Retinal pigment epithelial cell (primary cell): ENCODE measurements around the gene DTD1.

Source experiments
- DNase-seq: peaks from one replicate; pipeline ENCODE4 v3.0.0-alpha.2; 2010; ENCODE audit warnings: low read depth
- H3K4me3 ChIP-seq: 2 replicates; pipeline ENCODE4 v1.5.1; 2011; ENCODE audit warnings: mild to moderate bottlenecking, low read length, control low read depth, moderate library complexity
- TF ChIP-seq, protein P1 (sequence below): conservative IDR thresholded peaks from 2 replicates; pipeline ENCODE4 v1.5.1; 2011; ENCODE audit warnings: low read depth, low read length, control low read depth, inconsistent platforms

The DTD1 gene, protein sequence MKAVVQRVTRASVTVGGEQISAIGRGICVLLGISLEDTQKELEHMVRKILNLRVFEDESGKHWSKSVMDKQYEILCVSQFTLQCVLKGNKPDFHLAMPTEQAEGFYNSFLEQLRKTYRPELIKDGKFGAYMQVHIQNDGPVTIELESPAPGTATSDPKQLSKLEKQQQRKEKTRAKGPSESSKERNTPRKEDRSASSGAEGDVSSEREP

DNA sequence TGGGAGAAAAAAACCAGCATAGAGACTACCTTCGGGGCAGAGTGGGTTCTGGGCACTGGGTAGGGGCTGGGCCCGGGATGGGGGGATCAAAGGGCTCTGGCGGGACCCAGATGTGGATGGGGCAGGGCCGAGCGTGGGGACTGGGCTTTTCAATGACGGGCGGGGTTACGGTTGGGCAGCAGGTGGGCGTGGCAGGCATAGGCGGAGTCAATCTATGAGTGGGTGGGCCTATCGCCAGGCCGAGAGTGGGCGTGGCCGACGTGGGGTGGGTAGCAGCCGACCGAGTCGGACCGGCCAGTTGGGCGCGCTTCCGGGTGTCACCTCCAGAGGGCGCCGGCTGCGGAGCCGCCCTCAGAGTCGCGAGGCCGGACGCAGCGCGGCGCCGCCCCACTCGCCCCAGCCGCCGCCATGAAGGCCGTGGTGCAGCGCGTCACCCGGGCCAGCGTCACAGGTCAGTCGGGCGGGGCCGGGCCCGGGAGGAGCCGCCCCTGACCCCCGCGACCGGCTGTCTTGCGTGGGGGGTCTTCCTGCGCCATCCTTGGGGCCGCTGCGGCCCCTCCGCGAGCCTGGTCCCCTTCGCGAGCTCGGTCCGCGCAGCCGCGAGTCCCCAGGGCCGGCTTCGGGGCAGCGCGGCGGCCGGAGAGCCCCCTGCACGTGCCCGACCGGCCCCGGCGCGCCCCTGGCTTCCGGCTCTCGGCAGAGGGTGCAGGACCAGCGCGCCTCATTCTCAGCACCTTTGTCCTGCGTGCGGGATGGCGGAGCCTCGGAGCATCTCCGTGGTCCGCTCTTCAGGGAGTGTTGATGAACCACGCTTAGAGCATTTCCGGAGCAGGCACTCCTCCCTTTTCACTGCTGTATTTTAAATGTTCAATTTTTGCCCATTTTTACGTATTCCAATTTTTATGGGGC lies at the start of gene DTD1:
TSS of gene DTD1 (plus strand) at position 390 of the 909 bp plus-strand sequence. CDS start at position 409, 19 bp downstream.
- peak within 1 kb of the TSS; percentile 70 for H3K4me3 ChIP-seq
- TF ChIP-seq, protein P1, sequence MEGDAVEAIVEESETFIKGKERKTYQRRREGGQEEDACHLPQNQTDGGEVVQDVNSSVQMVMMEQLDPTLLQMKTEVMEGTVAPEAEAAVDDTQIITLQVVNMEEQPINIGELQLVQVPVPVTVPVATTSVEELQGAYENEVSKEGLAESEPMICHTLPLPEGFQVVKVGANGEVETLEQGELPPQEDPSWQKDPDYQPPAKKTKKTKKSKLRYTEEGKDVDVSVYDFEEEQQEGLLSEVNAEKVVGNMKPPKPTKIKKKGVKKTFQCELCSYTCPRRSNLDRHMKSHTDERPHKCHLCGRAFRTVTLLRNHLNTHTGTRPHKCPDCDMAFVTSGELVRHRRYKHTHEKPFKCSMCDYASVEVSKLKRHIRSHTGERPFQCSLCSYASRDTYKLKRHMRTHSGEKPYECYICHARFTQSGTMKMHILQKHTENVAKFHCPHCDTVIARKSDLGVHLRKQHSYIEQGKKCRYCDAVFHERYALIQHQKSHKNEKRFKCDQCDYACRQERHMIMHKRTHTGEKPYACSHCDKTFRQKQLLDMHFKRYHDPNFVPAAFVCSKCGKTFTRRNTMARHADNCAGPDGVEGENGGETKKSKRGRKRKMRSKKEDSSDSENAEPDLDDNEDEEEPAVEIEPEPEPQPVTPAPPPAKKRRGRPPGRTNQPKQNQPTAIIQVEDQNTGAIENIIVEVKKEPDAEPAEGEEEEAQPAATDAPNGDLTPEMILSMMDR: peak; percentile 63
- DNase-seq: peak; percentile 45

DNA sequence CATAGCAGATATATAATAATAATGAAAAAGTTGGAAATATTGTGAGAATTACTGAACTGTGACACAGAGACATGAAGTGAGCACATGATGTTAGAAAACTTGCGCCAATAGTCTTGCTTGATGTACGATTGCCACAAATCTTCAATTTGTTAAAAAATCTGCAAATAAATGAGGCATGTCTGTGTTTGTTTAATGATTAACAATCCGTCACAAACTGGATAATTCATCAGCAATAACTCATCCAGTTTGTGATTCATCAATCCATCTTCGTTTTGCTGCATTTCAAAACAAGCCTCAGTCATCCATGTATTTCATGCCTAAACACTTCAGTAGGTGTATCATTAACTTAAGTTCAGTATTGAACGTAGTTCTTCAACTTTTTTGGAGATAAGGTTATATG lies 46.1 kb upstream of the DTD1 start:
- no peak overlapping the region for H3K4me3 ChIP-seq
- no peak for DNase-seq
- TF ChIP-seq, protein P1: no peak

DNA sequence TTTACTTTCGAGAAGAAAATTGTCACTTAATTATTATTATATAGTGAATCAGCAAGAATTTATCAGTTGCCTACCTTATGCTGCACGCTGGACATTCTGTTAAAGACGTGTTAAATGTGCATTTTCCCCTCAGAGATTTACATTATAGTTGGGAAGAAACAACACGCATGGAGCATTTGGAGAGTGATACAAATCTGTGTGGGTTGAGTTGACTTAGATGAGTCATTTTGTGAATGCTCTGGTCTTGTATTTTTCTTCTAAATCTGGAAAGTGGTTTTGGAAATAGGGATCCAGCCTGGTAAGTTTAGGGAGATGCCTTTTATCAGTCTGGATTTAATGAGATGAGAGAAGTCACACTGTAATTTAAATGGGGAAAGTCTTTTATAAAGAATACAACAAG lies 44.6 kb upstream of the DTD1 start:
- TF ChIP-seq, protein P1: no peak
- no peak overlapping the region for H3K4me3 ChIP-seq
- no peak for DNase-seq

GRCh38 chr20:18543932-18544331 lies 43.9 kb upstream of the DTD1 start:
- TF ChIP-seq, protein P1: no peak
- no peak overlapping the region for H3K4me3 ChIP-seq
- no peak for DNase-seq

- H3K4me3 ChIP-seq: no peak overlapping the region
- DNase-seq: no peak
- TF ChIP-seq, protein P1: no peak
These were observed 42.3 kb upstream of the DTD1 start for GRCh38 chr20:18545566-18545965.

DNA sequence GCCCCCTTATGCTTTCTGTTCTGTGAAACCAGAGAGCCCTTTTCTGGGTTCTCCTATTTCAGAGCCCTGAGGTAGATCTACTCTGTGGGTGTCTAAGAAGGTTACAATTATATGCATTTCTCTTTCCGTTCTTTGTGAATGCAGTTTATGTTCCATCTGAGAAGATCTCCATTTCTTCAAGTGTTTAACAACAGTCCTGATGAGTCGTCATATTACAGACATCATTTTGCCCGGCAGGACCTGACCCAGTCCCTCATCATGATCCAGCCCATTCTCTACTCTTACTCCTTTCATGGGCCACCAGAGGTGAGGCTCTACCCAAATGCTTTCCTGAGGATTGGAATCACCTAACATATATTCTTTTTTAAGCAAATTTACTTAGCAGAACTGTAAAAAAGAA lies 39.4 kb upstream of the DTD1 start:
- H3K4me3 ChIP-seq: no peak overlapping the region
- TF ChIP-seq, protein P1: no peak

More for the DNA sequence above, 39.4 kb upstream of the DTD1 start:
- no peak for DNase-seq
